Calu3 (cell line): ENCODE measurements around the gene UBXN11. TPM values are rescaled to one million over a fixed set of nuclear protein-coding genes. Genes with fewer than 3 reads are reported as not detected.

Source experiments
- BruUV-seq: library from RNA; stranded (reverse); fragments of 400-500 nt; replicated peaks from 2 replicates; lab custom pipeline; 2021; lab: Mats Ljungman, UMichigan
- CTCF ChIA-PET: fragments of 300-600 bp; sonication (Branson Sonifier 250); formaldehyde crosslinking; loops from one replicate; lab custom pipeline; 2022; ENCODE audit warnings: antibody characterized with exemption; lab: Charles Lee
- DNase-seq: peaks from one replicate; pipeline ENCODE4 v3.0.0; 2022
- H3K27ac Mint-ChIP-seq: one replicate; pipeline ENCODE4 v1.8.0; 2022; ENCODE audit warnings: mixed read lengths; ENCODE audit not compliant: unreplicated experiment
- H3K27me3 Mint-ChIP-seq: one replicate; pipeline ENCODE4 v1.8.0; 2022; ENCODE audit warnings: mixed read lengths; ENCODE audit not compliant: unreplicated experiment
- H3K36me3 Mint-ChIP-seq: one replicate; pipeline ENCODE4 v1.8.0; 2022; ENCODE audit warnings: mild to moderate bottlenecking, moderate library complexity, mixed read lengths; ENCODE audit not compliant: insufficient read depth, unreplicated experiment
- H3K4me1 Mint-ChIP-seq: one replicate; pipeline ENCODE4 v1.8.0; 2022; ENCODE audit warnings: mild to moderate bottlenecking, low read depth, mixed read lengths; ENCODE audit not compliant: unreplicated experiment
- H3K4me3 Mint-ChIP-seq: one replicate; pipeline ENCODE4 v1.8.0; 2022; ENCODE audit warnings: mild to moderate bottlenecking, low read depth, moderate library complexity, mixed read lengths; ENCODE audit not compliant: unreplicated experiment
- H3K9me3 Mint-ChIP-seq: one replicate; pipeline ENCODE4 v1.8.0; 2022; ENCODE audit warnings: low read depth, mixed read lengths; ENCODE audit not compliant: unreplicated experiment
- intact Hi-C: fragments of 100-400 bp; cut with micrococcal nuclease; formaldehyde crosslinking; loops from one replicate; pipeline ENCODE4 v1.10.0; 2022; ENCODE audit not compliant: unreplicated experiment
- total RNA-seq: library from RNA; stranded (reverse); gene quantifications from 2 replicates; pipeline ENCODE4 v1.2.3, GENCODE V29; 2022
- TF ChIP-seq, protein P1 (sequence below): fragments of 200-600 bp; IDR thresholded peaks from one replicate; pipeline ENCODE4 v1.8.0; 2022; ENCODE audit warnings: antibody characterized with exemption; ENCODE audit not compliant: unreplicated experiment

Gene UBXN11
- total RNA-seq, 1 experiment from 2014 or later: 24.0 TPM

DNA sequence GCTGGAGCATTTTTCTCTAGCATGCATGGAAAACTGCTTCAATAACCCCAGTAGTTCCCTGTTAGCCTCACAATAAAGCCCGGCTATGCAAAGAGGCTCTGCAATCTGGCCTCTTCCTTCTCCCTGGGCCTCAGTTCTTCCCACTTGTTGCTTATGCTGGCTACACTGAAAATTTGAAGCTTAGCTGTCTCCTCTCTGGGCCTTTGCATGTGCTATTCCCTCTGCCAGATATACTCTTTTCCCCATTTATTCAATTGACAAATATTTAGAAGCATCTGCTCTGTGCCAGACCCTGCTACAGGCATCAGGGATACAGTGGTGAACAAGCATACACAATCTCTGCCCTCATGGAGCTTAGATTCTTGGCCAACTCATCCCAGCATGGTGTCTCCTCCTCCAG lies 32.2 kb upstream of the UBXN11 start:
- intact Hi-C loops: no loop called here
- Mint-ChIP-seq H3K36me3 (no peaks in the 10 kb centered on the region), H3K4me1 (no peaks in the 10 kb centered on the region), H3K27ac (no peak overlapping the region), H3K27me3 (no peaks in the 10 kb centered on the region), H3K4me3 (no peak overlapping the region), H3K9me3 (no peaks in the 10 kb centered on the region)
- CTCF ChIA-PET: no interaction called here
- no peak for DNase-seq
- no TSS peak for BruUV-seq
- TF ChIP-seq, protein P1, sequence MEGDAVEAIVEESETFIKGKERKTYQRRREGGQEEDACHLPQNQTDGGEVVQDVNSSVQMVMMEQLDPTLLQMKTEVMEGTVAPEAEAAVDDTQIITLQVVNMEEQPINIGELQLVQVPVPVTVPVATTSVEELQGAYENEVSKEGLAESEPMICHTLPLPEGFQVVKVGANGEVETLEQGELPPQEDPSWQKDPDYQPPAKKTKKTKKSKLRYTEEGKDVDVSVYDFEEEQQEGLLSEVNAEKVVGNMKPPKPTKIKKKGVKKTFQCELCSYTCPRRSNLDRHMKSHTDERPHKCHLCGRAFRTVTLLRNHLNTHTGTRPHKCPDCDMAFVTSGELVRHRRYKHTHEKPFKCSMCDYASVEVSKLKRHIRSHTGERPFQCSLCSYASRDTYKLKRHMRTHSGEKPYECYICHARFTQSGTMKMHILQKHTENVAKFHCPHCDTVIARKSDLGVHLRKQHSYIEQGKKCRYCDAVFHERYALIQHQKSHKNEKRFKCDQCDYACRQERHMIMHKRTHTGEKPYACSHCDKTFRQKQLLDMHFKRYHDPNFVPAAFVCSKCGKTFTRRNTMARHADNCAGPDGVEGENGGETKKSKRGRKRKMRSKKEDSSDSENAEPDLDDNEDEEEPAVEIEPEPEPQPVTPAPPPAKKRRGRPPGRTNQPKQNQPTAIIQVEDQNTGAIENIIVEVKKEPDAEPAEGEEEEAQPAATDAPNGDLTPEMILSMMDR: no peak

DNA sequence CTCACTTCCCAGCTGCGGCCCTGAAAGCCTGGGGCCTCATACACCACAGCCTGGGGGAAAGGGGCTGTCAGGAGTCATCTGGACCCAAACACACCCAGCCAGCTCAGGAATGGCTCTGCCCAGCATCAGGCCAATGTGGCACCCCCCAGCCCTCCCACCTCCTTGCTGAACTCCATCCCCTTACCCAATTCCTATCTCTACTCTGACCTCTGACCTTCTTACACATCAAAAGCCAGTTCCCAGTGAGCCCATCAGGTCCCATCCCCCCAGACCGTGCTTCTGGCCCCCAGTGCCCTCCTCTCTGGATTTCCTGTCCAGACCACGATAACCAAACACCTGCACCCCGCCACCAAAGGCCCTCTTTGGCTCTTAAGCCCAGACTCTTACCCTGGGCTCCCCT lies 31.2 kb upstream of the UBXN11 start:
- TF ChIP-seq, protein P1: no peak
- CTCF ChIA-PET: no interaction called here
- Mint-ChIP-seq H3K9me3 (no peaks in the 10 kb centered on the region), H3K4me1 (no peaks in the 10 kb centered on the region), H3K27me3 (no peaks in the 10 kb centered on the region), H3K27ac (no peak overlapping the region), H3K4me3 (no peak overlapping the region), H3K36me3 (peaks cover 6% of the 10 kb centered on the region)
- intact Hi-C loops: no loop called here
- no TSS peak for BruUV-seq
- DNase-seq: no peak

DNA sequence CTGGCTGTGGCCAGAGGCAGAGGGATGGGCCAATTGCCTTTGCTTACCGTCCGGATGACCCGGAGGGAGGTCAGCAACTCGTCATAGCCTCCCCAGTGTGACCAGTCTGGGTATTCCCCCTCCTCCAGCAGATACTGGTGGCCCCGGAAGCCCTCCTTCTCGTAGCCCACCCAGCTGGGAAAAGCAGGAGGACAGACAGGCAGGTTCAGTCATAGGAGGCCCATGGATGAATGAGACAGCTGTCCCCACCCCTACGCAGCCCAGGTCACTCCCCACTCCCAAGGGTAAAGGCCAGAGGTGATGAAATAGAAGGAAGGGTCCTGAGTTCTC lies 30.7 kb upstream of the UBXN11 start:
- CTCF ChIA-PET: no interaction called here
- no TSS peak for BruUV-seq
- H3K36me3 Mint-ChIP-seq: peaks cover 6% of the 10 kb centered on the region
- intact Hi-C loops: no loop called here
- no peaks in the 10 kb centered on the region for H3K9me3 Mint-ChIP-seq
- no peak overlapping the region for H3K4me3 Mint-ChIP-seq
- no peak for DNase-seq
- H3K4me1 Mint-ChIP-seq: no peaks in the 10 kb centered on the region
- H3K27me3 Mint-ChIP-seq: no peaks in the 10 kb centered on the region
- TF ChIP-seq, protein P1: no peak
- no peak overlapping the region for H3K27ac Mint-ChIP-seq

DNA sequence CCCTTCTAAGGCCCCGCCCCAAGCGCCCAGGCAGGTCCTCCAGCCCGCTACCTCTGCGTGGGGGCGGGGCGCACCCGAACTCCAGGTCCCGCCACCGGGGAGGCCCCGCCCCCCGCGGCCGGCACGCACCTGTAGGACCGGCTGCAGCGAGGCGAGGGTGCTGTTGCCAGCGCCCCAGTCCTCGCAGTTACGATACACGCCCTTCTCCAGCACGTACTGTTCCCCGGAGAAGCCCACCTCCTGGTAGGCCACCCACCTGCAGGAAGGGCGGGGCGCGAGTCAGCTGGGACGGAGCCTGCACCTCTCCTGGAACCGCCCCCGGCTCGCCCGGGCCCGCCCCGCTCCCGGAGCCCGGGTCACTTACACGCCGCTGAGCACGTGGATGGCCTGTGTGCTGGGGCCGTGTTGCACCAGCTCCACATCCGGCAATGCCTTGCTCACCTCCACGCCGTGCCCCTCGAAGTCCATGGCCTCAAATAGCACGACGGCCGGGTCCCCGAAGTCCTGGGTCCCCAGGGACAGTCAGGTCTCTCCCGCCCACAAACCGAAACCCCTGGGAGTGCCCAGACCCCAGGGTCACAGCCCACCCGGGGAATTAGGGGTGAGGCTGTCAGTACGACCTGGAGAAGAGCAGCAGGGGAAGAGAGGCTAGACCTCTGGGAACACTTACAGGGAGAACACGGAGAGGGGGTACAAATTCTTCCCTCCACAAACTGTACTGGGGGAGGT lies 30.2 kb upstream of the UBXN11 start:
- Mint-ChIP-seq H3K4me1 (no peaks in the 10 kb centered on the region), H3K27me3 (no peaks in the 10 kb centered on the region), H3K9me3 (no peaks in the 10 kb centered on the region), H3K36me3 (peaks cover 6% of the 10 kb centered on the region), H3K4me3 (no peak overlapping the region), H3K27ac (no peak overlapping the region)
- intact Hi-C loops: no loop called here
- no peak for DNase-seq
- CTCF ChIA-PET: no interaction called here
- BruUV-seq: no TSS peak
- TF ChIP-seq, protein P1: no peak
